ENCODE results near the gene APEH.
"Not testable (repeated sequence)": the region's sequence is repeated elsewhere in the genome, so short reads cannot be mapped to it uniquely, and the experiment has no call there.

- not testable (repeated sequence) for TF ChIP-seq ZNF263 (CRISPR knock-in tag; IDR thresholded peaks at IDR 0.05; ENCODE audit: borderline replicate concordance); JUND (IDR thresholded peaks at IDR 0.05; ENCODE audit: borderline replicate concordance, low read depth, low read length); JUND (tag; IDR thresholded peaks at IDR 0.05; ENCODE audit: borderline replicate concordance, low read depth, low read length); RFX5 (IDR thresholded peaks at IDR 0.05; ENCODE audit: low read depth, low read length); KAT8 (IDR thresholded peaks at IDR 0.05; ENCODE audit: low read depth); ZFX (CRISPR knock-in tag; IDR thresholded peaks at IDR 0.05); SMARCE1 (IDR thresholded peaks at IDR 0.05); MAX (CRISPR knock-in tag; IDR thresholded peaks at IDR 0.05); CTCF (IDR thresholded peaks at IDR 0.05 in 2 of 3, conservative IDR thresholded peaks at IDR 0.05 in 1 of 3; ENCODE audit: insufficient read depth in 2 of 3, low read depth in 1 of 3, low read length in 3 of 3); SMAD3 (CRISPR knock-in tag; conservative IDR thresholded peaks at IDR 0.05); FOXM1 (IDR thresholded peaks at IDR 0.05; ENCODE audit: low read depth); FOXM1 (CRISPR knock-in tag; IDR thresholded peaks at IDR 0.05; ENCODE audit: low read depth); HDAC1 (IDR thresholded peaks at IDR 0.05); MTA2 (IDR thresholded peaks at IDR 0.05; ENCODE audit: low read depth)
Measured at GRCh38 chr3:49685103-49685502, 11.0 kb downstream of the APEH start.
